NB4 (cell line): ENCODE data around the gene AMOTL2.

Experiments
- CTCF ChIP-seq: IDR thresholded peaks from one replicate; pipeline ENCODE4 v1.5.1; 2012; ENCODE audit warnings: low read depth, low read length
- POLR2A ChIP-seq: IDR thresholded peaks from 2 replicates; pipeline ENCODE4 v1.6.1; 2011; ENCODE audit warnings: mild to moderate bottlenecking; ENCODE audit not compliant: insufficient read length; ENCODE audit errors: extremely low read depth

- TF ChIP-seq CTCF, result no peak
- no peak for TF ChIP-seq POLR2A
Measured at GRCh38 chr3:134307425-134307824, 66.8 kb downstream of the AMOTL2 start.
